Cerebellar nuclear complex (tissue), 1 donor: ENCODE measurements around the gene MCC.

Experiments
- DNase-seq, 2 experiments: peaks; one replicate each; lab custom pipeline; 2025; lab: John Stamatoyannopoulos, UW

MCC gene

DNA sequence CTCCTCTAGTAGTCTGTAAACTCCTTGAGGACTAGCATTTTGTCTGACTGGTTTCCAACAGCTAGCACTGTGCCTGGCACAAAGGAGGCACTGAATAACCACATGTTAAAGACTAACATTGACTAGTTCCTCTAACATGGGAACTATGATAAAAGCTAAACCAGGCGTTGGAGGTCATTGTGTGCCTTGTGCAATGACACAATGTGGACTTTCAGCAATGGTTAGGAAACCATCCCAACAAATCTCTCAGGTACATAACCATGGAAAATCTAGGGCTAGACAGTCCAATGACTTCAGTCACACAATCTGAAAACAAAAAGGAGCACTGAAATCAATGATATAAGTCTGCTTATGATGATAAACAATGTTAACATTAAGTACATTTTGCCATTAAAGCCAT is 311.0 kb downstream of the MCC start:
- DNase-seq: no peak

- no peak for DNase-seq
These were observed 311.5 kb downstream of the MCC start for GRCh38 chr5:113176734-113177133.

DNA sequence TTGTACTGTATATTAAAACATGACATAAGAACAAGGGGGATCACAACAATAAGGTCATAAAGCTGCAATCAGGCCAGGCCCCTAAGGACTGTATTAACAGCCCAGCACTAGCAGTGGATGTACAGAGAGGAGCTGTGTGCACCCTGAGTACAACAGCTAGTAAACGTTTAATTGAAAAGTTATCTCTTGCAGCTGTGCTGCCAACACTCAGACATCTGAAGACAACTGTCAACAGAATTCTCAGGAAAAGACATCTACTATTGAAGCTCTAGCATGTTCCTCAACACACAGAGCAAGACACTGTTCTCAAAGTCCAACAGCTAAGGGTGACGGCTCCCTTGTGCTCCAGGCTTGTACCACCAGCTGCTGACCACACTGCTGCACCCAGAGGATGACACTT is 312.1 kb downstream of the MCC start:
- DNase-seq: no peak

GRCh38 chr5:113172231-113172826 is 315.9 kb downstream of the MCC start:
- DNase-seq: no peak

GRCh38 chr5:113171520-113171919 is 316.7 kb downstream of the MCC start:
- DNase-seq: no peak

DNA sequence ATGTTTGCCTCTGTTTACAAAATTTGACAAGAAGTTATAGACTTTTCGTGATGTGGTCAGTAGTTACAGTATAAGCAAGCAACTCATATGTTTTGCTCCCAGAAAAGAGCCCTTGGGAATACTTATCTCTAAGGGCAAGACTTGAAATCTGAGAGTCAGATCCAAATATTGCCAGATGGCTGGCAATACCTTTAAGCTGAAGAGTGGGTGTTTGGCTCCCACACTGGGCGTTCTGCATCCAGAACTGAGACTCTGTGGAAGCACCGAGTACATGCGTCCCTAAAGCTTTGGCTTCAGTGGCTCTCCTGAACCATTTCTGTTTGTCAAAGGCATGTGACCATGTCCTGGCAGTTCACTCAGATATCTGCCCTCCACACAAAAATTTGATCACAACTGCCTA is 317.5 kb downstream of the MCC start:
- DNase-seq: no peak

GRCh38 chr5:113169720-113170119 is 318.5 kb downstream of the MCC start:
- DNase-seq: no peak

GRCh38 chr5:113167985-113168384 is 320.3 kb downstream of the MCC start:
- DNase-seq: no peak

GRCh38 chr5:113166852-113167366 is 321.3 kb downstream of the MCC start:
- no peak for DNase-seq

- no peak for DNase-seq
These were observed 322.0 kb downstream of the MCC start for GRCh38 chr5:113166261-113166660.

- DNase-seq: no peak
These were observed 324.2 kb downstream of the MCC start for GRCh38 chr5:113164021-113164420.

DNA sequence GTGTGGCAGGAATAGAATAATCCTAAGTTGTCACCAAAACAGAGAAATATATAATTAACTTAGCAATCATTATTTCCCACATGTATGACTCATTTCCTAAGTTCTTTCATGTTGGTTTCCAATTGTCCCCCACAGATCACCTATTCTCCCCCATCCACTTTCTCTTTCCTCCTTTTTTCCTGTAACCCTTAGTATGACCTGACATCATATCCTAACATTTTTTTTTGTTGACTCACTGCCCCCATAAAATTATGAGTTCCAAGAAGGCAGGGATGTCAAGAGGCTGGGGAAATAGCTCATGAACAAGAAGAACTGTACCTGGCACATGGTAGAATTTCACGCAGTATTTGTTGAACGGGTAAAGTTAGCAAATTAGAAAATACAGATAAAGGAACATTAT is 324.9 kb downstream of the MCC start:
- no peak for DNase-seq

DNA sequence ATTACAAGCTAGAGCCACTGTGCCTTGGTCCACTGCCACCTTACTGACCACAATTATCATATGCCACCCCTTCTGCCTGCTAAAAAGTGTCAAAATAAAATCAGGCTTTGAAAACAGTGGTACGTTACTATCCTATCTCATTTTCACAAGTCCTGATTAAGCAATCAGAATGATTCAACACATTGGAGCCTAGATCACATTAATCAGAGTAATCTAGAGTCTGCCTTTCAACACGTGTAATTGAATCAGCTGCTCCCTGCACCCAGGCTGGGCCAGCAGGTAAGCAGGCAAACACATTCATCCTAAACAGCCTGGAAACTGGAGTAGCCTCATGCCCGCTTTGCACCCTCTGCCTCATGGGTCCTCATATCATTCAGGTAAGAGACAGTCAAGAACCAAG is 325.5 kb downstream of the MCC start:
- DNase-seq: no peak

GRCh38 chr5:113162208-113162607 is 326.0 kb downstream of the MCC start:
- no peak for DNase-seq

DNA sequence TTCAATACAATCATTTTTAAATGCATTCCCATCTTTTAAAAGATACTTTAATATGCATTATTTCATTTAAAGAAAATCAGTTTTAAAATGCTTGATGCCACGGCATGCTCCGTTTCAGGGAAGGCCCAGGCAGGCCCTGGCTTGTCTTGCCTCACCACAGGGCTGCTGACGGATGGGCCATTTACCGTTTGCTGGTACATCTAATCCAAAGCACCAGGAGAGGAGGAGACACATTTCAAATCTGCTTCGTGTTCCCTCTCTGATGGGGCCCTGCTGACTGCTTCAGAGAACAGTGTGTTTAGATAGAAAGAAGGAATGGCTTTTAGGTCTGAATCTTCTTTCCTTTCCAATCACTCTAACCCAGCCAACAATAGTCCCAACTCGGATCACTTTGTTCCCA is 326.4 kb downstream of the MCC start:
- no peak for DNase-seq

DNA sequence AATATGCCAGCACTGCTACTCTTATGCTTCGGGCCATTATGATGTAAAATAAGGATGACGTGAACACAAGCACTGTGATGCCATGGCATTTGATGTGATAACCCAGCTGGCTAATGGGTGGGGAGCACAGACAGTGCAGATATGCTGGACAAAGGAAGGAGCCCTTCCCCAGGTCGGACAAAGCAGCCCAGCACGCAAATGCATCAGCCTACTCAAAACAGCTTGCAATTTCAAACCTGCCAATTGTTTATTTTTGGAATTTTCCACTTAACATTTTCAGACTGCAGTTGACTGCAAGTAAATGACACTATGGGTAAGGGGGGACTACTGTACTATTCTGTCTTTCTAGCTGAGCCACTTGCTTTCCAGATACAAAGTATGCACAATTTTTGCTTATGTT is 330.4 kb downstream of the MCC start:
- DNase-seq: no peak

DNA sequence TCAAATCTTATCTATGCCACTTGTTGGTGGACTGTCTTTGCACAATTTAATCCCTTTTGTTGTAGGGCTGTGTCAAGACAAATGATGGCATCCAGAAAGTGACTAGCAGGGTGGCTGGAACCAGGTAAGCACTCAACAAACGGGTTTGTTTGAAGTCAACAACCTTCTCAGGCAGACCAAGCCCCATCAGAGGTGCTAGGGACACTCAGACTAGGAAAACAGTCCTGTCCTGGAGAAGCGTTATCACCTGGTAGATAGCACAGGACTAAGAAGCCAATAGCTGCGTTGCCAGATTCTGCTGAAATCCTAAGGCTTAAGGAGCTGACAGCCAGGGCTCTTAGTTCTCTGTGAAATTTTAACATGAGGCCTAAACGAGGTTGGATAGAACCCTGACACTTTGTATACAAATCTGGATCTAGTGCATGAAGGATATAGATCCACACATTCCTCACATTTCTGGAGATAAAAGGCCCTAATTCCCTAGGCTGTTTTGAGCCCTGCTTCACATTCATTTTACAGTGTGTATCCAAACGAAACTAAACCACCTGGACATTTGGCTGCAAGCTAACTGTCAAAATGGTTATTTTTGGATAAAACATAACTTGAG is 331.9 kb downstream of the MCC start:
- no peak for DNase-seq

DNA sequence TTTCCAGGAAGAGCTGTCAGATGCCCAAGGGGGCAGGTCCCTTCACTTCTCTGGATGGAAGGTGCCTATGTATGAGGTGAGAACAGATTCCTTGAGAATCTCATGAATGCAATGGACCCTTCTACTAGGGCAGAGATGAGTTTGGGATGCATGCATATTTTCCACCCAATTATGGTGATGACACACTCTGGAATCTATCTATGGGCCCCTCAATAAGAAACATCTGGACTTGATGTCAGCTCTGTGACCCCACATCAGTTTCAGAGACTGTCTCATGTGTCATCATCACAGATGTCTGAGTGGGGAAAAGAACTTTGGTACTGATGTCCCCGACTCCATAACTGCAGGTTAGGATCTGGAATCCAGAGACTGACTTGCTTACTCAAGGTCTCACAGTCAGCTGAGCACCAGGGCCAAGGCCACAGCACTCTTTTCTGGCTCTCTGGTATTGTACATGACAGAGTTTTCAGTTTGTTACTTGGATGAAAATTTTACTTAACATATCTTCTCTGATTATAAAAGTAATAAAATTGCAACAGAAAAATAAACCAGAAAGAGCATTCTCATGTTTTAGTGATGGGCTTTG is 334.6 kb downstream of the MCC start:
- DNase-seq: no peak

DNA sequence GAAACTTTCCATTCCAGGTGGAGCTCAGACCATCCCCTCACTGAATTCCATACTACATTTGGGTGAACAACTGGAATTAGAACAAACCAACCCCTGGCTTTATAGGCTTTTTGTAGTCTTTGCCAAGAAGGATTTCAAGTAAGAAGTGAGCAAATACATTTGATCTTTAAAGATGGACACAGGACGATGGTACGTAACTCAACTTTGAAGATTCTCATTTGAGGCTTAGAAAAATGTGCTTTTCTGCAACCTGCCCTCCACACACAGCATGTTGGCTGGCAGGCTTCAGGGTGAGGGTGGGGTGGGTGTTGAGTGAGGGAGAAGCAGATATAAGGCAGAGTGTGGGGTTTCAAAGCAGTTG is 335.9 kb downstream of the MCC start:
- DNase-seq: no peak

- DNase-seq: no peak
These were observed 336.4 kb downstream of the MCC start for GRCh38 chr5:113151641-113152379.

DNA sequence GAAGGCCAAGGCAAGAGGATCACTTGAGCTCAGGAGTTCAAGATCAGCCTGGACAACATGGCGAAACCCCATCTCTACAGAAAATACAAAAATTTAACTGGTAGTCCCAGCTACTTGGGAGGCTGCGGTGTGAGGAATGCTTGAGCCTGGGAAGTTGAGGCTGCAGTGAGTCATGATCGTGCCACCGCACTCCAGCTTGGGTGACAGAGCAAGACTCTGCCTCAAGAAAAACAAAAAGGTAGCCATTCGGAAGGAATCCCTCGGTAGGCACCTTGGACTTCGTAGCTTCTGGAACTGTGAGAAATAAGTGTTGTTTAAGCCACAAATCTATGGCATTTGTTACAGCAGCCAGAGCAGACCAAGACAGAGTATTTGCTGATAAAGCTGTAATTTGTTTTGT is 337.4 kb downstream of the MCC start:
- DNase-seq: no peak

GRCh38 chr5:113150221-113150620 is 338.0 kb downstream of the MCC start:
- no peak for DNase-seq

- no peak for DNase-seq
These were observed 340.7 kb downstream of the MCC start for GRCh38 chr5:113147537-113147936.
